ENCODE data around the gene ZNFX1. TPM values are rescaled to one million over a fixed set of nuclear protein-coding genes. Genes with fewer than 3 reads are reported as not detected.

The ZNFX1 gene
- total RNA-seq, 2 donors from 2014 or later, result 52.9 to 62.9 TPM

DNA sequence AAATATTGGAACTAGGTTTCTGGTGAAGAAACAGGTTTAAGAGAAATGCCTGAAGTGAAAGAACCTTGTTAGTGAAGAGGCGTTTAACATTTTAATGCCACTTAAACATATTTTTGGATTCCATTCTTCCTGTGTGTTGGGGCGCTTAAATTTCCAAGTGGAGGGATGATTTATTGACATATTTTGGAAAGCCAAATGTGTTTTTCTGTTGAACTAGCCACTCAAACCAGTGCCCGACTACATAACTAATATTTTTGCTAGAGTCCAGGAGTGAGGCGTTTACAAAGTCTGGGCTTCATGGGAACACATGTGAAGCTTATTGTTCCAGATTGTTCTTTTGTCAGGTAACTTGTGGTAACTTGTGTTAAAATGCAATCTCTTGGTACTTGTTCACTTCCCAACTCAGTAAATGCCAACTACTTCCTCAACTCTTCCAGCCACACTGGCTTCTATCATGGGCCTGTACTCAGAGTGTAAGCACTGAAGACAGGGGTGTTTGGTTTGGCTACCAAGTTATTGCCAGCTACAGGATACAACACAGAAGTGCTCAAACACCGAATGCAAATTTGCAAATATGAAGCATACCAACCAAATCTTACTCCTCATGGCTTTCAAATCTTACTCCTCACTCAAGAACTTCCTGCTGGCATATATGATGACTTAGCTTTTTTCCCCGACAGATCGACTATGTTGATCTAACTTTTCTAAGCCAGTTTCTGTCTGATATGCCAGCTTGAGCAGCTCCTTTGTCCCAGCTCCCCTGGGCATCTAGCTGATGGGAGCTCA, 2.0 kb upstream of the ZNFX1 start:
- ATAC-seq (no peak), DNase-seq (ENCODE audit: low spot score) (no peak)
- H3K27ac Mint-ChIP-seq, result peak overlapping the region; percentile 99 to 100
- no peaks in the 10 kb centered on the region for H3K27me3 Mint-ChIP-seq
- peak overlapping the region; percentile 99 for H3K4me3 Mint-ChIP-seq
- H3K9me3 Mint-ChIP-seq, result peaks cover 15% of the 10 kb centered on the region
- peaks cover 91% of the 10 kb centered on the region for H3K36me3 Mint-ChIP-seq
- peaks cover 77 to 93% of the 10 kb centered on the region in 2 donors for H3K4me1 Mint-ChIP-seq (ENCODE audit: low read depth in 2 of 2)

DNA sequence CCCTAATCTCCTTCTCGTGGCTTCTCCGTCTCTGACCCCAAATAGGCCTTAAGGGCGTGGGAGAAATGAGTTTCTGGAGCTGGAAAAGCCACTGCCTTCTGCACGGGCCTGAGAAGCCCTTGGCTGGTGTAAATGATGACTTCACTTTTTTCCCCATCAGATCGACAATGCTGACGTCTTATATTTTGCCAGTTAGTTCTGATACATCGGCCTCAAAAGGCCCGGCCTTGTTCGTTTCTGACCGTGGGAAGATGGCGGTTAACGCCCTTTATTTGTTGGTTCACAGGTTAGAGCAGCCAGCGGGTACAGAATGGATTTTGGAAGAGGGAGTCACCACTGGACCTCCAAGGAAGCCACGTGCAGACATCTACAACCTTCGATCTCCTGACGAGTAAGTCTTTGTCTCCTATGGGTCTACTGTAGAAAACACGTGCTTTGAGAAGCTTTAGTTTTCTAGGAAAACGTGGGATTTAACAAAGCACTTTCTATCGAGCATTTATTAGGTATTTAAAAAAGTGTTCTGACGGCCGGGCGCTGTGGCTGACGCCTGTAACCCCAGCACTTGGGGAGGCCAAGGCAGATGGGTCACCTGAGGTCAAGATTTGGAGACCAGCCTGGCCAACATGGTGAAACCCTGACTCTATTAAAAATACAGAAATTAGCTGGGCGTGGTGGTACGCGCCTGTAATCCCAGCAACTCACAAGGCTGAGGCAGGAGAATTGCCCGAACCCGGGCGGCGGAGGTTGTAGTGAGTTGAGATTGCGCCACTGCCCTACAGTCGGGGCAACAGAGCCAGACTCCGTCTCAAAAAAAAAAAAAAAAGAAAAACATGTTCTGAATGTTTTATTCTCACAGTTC, 1.2 kb upstream of the ZNFX1 start:
- Mint-ChIP-seq H3K4me3 (peak overlapping the region; percentile 99), H3K27me3 (no peaks in the 10 kb centered on the region), H3K4me1 (ENCODE audit: low read depth in 2 of 2) (peaks cover 72 to 84% of the 10 kb centered on the region in 2 donors), H3K9me3 (peaks cover 15% of the 10 kb centered on the region), H3K36me3 (peaks cover 83% of the 10 kb centered on the region), H3K27ac (peak overlapping the region; percentile 99 to 100)
- no peak for ATAC-seq
- DNase-seq (ENCODE audit: low spot score), result no peak

- Mint-ChIP-seq H3K27me3 (no peaks in the 10 kb centered on the region), H3K36me3 (peaks cover 72% of the 10 kb centered on the region), H3K9me3 (peaks cover 7% of the 10 kb centered on the region), H3K4me3 (peak overlapping the region; percentile 99), H3K4me1 (ENCODE audit: low read depth in 2 of 2) (peaks cover 60 to 73% of the 10 kb centered on the region in 2 donors), H3K27ac (peak overlapping the region; percentile 99 to 100)
- DNase-seq (ENCODE audit: low spot score) (no peak), ATAC-seq (no peak)
Measured at GRCh38 chr20:49277786-49278035, 146 bp downstream of the ZNFX1 start.

GRCh38 chr20:49276961-49277785, 684 bp downstream of the ZNFX1 start:
- Mint-ChIP-seq H3K27ac (peak overlapping the region; percentile 99 to 100), H3K9me3 (peaks cover 7% of the 10 kb centered on the region), H3K36me3 (peaks cover 70% of the 10 kb centered on the region), H3K4me3 (peak overlapping the region; percentile 99), H3K4me1 (ENCODE audit: low read depth in 2 of 2) (peaks cover 58 to 73% of the 10 kb centered on the region in 2 donors), H3K27me3 (no peaks in the 10 kb centered on the region)
- DNase-seq (ENCODE audit: low spot score) (peak; percentile 80), ATAC-seq (peak in 1 of 2 donors; percentile 15)

DNA sequence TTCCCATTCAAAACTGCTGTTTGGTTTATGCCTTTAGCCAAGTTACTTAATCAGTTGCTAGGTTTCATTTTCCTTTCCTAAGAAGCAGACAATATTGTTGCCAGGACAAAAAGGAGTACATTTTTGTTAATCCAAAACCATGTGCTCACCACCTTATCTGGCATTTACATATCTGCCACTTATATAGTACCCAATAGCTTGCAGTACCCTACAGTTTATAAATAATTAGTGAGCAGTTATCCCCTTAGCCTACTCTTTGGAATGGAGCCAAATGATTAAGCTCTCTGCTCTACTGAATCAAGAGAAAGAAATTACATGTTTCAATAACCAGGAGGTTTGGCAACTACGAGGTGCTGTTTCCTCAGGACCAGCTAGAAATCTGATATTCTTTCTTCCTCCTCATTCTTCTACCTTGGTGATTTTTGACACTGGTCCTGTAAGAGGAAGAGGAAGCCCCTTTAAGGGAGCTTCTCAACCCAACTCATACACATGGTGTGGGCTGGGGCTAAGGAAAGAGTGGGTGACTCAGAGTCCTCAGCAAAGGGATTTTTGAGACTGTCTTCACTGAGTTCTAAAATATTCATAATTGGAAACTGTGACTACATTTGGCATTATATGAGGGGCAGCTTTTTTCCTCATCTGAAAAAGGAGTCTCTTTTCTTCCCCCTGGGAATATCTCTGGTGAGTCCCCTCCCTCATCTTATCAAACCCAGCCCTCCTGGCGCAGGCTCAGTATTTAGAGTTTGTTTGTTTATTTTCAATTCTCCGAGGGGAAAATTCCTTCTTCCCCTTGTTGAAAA, 1.5 kb downstream of the ZNFX1 start:
- peaks cover 6% of the 10 kb centered on the region for H3K9me3 Mint-ChIP-seq
- DNase-seq (ENCODE audit: low spot score) (peak; percentile 79), ATAC-seq (peak in 1 of 2 donors; percentile 31)
- H3K27me3 Mint-ChIP-seq, result no peaks in the 10 kb centered on the region
- H3K4me1 Mint-ChIP-seq (ENCODE audit: low read depth in 2 of 2), result peaks cover 53 to 70% of the 10 kb centered on the region in 2 donors
- peaks cover 66% of the 10 kb centered on the region for H3K36me3 Mint-ChIP-seq
- peak overlapping the region; percentile 99 for H3K4me3 Mint-ChIP-seq
- H3K27ac Mint-ChIP-seq, result peak overlapping the region; percentile 99 to 100

DNA sequence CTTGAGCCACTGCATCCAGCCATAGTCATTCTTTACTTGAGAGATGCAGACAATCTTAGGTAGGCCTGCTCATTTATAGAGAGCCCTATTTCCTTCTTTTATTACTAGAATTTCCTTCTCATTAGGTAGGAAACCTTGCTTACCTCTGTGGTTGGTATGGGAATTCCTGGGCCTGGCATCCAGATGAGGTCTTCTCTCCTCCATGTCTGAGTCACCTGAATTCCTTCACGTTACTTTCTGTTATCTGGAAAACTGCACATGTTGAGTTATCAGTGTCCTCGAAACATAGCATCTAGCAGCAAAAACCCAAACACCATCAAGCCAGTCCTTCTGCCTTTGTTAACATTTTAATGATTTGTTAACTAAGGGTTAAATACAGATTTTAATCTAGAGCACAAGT, 2.2 kb downstream of the ZNFX1 start:
- H3K27ac Mint-ChIP-seq, result peak overlapping the region; percentile 99 to 100
- ATAC-seq (no peak), DNase-seq (ENCODE audit: low spot score) (no peak)
- peaks cover 66% of the 10 kb centered on the region for H3K36me3 Mint-ChIP-seq
- H3K4me1 Mint-ChIP-seq (ENCODE audit: low read depth in 2 of 2), result peaks cover 52 to 69% of the 10 kb centered on the region in 2 donors
- peaks cover under 1% of the 10 kb centered on the region for H3K9me3 Mint-ChIP-seq
- peak overlapping the region; percentile 99 for H3K4me3 Mint-ChIP-seq
- no peaks in the 10 kb centered on the region for H3K27me3 Mint-ChIP-seq

DNA sequence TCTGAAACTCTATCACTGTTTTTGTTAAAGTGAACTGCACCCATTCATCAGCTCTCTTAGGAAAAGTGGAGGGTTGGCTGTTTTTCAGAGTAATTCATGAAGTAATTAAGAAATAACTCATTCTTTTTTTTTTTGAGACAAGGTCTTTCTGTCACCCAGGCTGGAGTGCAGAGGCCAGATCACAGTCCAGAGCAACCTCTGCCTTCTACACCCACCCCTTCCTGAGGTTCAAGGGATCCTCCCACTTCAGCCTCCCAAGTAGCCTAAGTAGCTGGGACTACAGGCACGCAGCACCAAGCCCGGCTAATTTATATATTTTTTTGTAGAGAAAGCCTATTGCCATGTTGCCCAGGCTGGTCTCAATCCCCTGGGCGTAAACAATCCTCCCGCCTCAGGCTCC, 2.6 kb downstream of the ZNFX1 start:
- peak overlapping the region; percentile 99 to 100 for H3K27ac Mint-ChIP-seq
- DNase-seq (ENCODE audit: low spot score), result no peak
- no peak for ATAC-seq
- no peaks in the 10 kb centered on the region for H3K9me3 Mint-ChIP-seq
- H3K4me3 Mint-ChIP-seq, result peak overlapping the region; percentile 99
- peaks cover 66% of the 10 kb centered on the region for H3K36me3 Mint-ChIP-seq
- no peaks in the 10 kb centered on the region for H3K27me3 Mint-ChIP-seq
- H3K4me1 Mint-ChIP-seq (ENCODE audit: low read depth in 2 of 2), result peaks cover 54 to 69% of the 10 kb centered on the region in 2 donors

- Mint-ChIP-seq H3K4me1 (ENCODE audit: low read depth in 2 of 2) (peaks cover 51 to 72% of the 10 kb centered on the region in 2 donors), H3K27me3 (no peaks in the 10 kb centered on the region)
Measured at GRCh38 chr20:49273696-49274277, 4.1 kb downstream of the ZNFX1 start.

DNA sequence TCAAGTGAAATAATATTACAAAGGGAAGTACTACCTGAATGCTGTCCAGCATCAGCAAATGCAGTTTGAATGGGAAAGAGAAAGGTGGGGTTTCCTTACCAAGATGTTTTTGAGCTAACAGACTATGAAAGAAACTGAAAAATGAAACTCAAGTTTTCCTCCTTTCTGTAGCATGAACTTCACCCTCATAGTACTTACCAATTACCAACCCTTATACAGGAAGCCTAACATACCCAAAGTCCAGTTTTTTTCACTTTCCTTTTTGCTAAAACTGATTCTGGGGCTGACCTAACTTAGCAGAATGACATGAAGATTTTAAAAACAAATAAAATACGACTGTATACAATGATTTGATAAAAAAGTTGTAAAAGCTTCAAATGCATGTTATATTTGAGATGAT, 5.2 kb downstream of the ZNFX1 start:
- H3K4me3 Mint-ChIP-seq, result peak overlapping the region; percentile 59
- ATAC-seq (no peak), DNase-seq (ENCODE audit: low spot score) (no peak)
- H3K4me1 Mint-ChIP-seq (ENCODE audit: low read depth in 2 of 2), result peaks cover 56 to 74% of the 10 kb centered on the region in 2 donors
- peak overlapping the region; percentile 9 to 38 for H3K27ac Mint-ChIP-seq
- H3K27me3 Mint-ChIP-seq, result no peaks in the 10 kb centered on the region
- H3K36me3 Mint-ChIP-seq, result peaks cover 64% of the 10 kb centered on the region
- H3K9me3 Mint-ChIP-seq, result peaks cover 4% of the 10 kb centered on the region

More at GRCh38 chr20:49273696-49274277, 4.1 kb downstream of the ZNFX1 start:
- Mint-ChIP-seq H3K9me3 (peaks cover 4% of the 10 kb centered on the region), H3K4me3 (no peak overlapping the region), H3K27ac (peak overlapping the region in 1 of 2 donors; percentile 38), H3K36me3 (peaks cover 66% of the 10 kb centered on the region)
- DNase-seq (ENCODE audit: low spot score) (no peak), ATAC-seq (no peak)

DNA sequence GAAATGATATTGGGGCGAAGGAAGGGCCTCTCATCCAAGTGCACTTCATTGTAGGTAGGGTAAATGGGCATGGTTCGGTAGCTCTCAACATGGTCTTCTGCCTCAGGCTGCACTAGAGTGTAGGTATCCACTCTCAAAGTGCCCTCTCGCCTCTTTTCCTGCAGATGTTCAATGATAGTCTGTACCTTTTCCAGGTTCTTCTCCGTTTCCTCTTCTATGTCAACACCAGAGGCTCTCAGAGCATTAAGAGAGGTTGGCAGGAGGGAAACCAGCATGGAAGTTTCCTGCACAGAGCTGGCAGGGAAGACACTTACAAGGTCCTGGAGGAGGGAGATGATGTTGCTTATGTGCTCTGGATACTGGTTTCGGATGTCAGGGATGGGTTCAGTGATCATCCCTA, 7.1 kb downstream of the ZNFX1 start:
- H3K36me3 Mint-ChIP-seq, result peaks cover 60% of the 10 kb centered on the region
- H3K4me1 Mint-ChIP-seq (ENCODE audit: low read depth in 2 of 2), result peaks cover 53 to 68% of the 10 kb centered on the region in 2 donors
- peak overlapping the region; percentile 78 for H3K4me3 Mint-ChIP-seq
- no peak for DNase-seq (ENCODE audit: low spot score)
- ATAC-seq, result no peak
- H3K27ac Mint-ChIP-seq, result no peak overlapping the region
- peaks cover 4% of the 10 kb centered on the region for H3K9me3 Mint-ChIP-seq
- H3K27me3 Mint-ChIP-seq, result no peaks in the 10 kb centered on the region

GRCh38 chr20:49270177-49270576, 7.7 kb downstream of the ZNFX1 start:
- ATAC-seq (no peak), DNase-seq (ENCODE audit: low spot score) (no peak)
- no peak overlapping the region for H3K27ac Mint-ChIP-seq
- peaks cover 4% of the 10 kb centered on the region for H3K9me3 Mint-ChIP-seq
- peaks cover 59% of the 10 kb centered on the region for H3K36me3 Mint-ChIP-seq
- H3K27me3 Mint-ChIP-seq, result no peaks in the 10 kb centered on the region
- H3K4me1 Mint-ChIP-seq (ENCODE audit: low read depth in 2 of 2), result peaks cover 52 to 62% of the 10 kb centered on the region in 2 donors
- H3K4me3 Mint-ChIP-seq, result peak overlapping the region; percentile 78

DNA sequence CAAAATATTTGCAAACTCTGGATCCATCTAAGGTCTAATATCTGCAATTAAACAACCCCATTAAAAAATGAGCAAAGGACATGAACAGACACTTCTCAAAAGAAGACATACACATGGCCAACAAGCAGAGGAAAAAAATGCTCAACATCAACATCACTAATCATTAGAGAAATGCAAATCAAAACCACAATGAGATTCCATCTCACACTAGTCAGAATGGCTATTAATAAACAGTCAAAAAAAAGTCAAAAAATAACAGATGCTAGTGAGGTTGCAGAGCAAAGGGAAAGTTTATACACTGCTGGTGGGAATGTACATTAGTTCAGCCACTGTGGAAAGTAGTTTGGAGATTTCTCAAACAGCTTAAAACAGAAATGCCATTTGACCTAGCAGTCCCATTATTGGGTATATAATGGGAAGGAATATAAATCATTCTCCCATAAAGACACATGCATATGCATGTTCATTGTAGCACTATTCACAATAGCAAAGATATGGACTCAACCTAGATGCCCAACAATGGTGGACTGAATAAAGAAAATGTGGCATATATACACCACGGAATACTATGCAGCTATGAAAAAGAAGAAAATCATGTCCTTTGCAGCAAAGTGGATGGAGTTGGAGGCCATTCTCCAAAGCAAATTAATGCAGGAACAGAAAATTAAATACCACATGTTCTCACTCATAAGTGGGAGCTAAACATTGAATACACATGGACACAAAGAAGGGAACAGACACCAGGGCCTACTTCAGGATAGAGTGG, 9.1 kb downstream of the ZNFX1 start:
- no peak for DNase-seq (ENCODE audit: low spot score)
- peak overlapping the region in 1 of 2 donors; percentile 85 for H3K27ac Mint-ChIP-seq

More for the DNA sequence above, 9.1 kb downstream of the ZNFX1 start:
- no peak for ATAC-seq
- Mint-ChIP-seq H3K36me3 (peaks cover 61% of the 10 kb centered on the region), H3K27me3 (no peaks in the 10 kb centered on the region), H3K9me3 (peaks cover 4% of the 10 kb centered on the region), H3K4me3 (peak overlapping the region; percentile 78), H3K4me1 (ENCODE audit: low read depth in 2 of 2) (peaks cover 52 to 60% of the 10 kb centered on the region in 2 donors)

All from natural killer cell treated with Interleukin-12 subunit alpha and Interleukin-12 subunit beta and Interleukin-15 and Interleukin-18, amount 100 ng/mL, for 72 hours (primary cell).